ENCODE data around the gene DIDO1.

DIDO1 gene

DNA sequence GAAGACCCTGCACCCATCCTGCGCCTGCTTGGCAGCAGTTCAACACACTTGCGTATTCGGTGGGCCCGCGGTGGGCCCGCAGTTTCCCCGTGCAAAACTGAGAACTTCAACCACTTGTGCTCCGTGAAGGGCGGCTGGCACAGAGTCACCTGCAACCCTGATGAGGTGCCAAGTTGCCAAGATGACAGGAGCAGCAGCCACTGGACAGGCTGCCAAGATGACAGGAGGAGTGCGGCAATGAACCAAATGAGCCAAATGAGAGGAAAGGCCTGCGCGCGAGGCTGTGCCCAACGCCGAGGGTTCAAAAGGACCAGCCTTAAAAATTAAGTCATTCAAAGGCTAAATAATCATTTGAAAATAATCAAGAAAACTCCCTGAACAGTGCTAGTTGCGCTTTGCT is 20.1 kb downstream of the DIDO1 start:
- peaks cover 79% of the 10 kb centered on the region for H3K36me3 Mint-ChIP-seq (ENCODE audit: low read depth)
- TF ChIP-seq, protein P1, sequence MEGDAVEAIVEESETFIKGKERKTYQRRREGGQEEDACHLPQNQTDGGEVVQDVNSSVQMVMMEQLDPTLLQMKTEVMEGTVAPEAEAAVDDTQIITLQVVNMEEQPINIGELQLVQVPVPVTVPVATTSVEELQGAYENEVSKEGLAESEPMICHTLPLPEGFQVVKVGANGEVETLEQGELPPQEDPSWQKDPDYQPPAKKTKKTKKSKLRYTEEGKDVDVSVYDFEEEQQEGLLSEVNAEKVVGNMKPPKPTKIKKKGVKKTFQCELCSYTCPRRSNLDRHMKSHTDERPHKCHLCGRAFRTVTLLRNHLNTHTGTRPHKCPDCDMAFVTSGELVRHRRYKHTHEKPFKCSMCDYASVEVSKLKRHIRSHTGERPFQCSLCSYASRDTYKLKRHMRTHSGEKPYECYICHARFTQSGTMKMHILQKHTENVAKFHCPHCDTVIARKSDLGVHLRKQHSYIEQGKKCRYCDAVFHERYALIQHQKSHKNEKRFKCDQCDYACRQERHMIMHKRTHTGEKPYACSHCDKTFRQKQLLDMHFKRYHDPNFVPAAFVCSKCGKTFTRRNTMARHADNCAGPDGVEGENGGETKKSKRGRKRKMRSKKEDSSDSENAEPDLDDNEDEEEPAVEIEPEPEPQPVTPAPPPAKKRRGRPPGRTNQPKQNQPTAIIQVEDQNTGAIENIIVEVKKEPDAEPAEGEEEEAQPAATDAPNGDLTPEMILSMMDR (IDR thresholded peaks at IDR 0.05), result no peak

DNA sequence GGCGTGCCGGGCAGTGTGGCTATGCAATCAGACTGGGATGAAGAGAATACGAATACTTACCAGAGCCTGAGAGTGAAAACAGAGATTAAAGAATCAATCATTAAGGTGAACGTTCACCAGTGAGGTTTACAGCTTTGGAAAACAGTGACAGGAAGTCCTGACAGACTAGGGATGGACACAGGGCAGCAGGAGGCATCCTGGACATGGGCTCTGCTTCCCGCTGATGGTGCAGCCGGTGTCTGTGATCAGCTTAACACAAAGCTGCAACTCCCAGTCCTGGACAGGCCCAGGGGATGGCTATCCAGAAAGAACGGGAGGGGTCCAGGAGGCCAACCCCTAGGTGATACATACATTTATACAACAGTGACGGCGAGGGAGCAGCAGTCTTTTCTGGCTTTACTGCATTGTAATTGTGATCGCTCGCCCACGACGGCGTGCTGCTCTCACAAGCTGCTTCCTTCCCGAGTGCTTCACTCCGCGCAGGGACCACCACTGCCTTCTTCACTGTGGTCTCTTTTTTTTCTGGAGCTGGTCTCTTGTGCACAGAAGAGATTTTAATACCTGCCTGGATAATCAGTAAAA is 20.7 kb downstream of the DIDO1 start:
- TF ChIP-seq, protein P1 (IDR thresholded peaks at IDR 0.05), result no peak
- no peak for DNase-seq
- H3K4me1 Mint-ChIP-seq, result peaks cover 3% of the 10 kb centered on the region
- no peak overlapping the region for H3K27ac Mint-ChIP-seq
- no peaks in the 10 kb centered on the region for H3K27me3 Mint-ChIP-seq (ENCODE audit: low read depth, poor library complexity)
- peaks cover 75% of the 10 kb centered on the region for H3K36me3 Mint-ChIP-seq (ENCODE audit: low read depth)
- no peaks in the 10 kb centered on the region for H3K9me3 Mint-ChIP-seq
- no peak overlapping the region for H3K4me3 Mint-ChIP-seq

More for the DNA sequence above, 20.1 kb downstream of the DIDO1 start:
- no peaks in the 10 kb centered on the region for H3K27me3 Mint-ChIP-seq (ENCODE audit: low read depth, poor library complexity)
- H3K9me3 Mint-ChIP-seq, result no peaks in the 10 kb centered on the region
- H3K27ac Mint-ChIP-seq, result peak overlapping the region; percentile 22
- DNase-seq, result no peak
- no peaks in the 10 kb centered on the region for H3K4me1 Mint-ChIP-seq
- no peak overlapping the region for H3K4me3 Mint-ChIP-seq

DNA sequence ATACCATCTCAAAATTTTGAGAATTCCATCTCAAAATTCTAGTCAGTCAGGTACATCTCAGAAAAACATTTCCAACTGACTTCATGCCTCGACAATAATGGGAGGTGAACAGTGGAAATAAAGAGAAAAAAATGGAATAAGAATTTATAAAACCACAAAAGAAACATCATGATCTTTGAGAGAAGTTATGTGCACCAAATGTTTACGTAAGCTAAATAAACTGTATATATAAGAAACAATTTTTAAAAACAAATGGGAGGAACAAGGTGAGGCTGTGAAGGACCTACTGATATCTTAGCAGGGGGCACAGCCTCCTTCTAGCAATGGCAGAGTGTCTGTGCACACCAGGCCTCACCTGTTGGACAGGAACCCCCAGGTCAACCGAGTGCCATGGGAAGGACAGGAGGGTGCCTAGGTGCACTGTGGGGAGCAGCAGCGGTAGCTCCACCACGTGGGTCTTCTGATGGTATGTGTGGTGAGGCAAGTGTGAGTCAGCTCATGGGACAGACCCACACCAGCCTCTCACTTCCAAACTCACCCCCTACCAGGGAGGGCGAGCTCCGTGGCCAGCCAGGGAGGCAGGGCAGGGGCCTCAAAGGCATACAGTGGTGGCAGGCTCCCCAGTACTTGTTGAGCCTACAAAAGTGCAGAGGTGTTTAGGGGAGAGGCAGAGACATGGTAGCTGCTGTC is 23.2 kb downstream of the DIDO1 start:
- Mint-ChIP-seq H3K27ac (peak overlapping the region; percentile 29), H3K9me3 (no peaks in the 10 kb centered on the region), H3K36me3 (ENCODE audit: low read depth) (peaks cover 54% of the 10 kb centered on the region), H3K27me3 (ENCODE audit: low read depth, poor library complexity) (no peaks in the 10 kb centered on the region), H3K4me3 (no peak overlapping the region), H3K4me1 (peaks cover 28% of the 10 kb centered on the region)
- TF ChIP-seq, protein P1 (IDR thresholded peaks at IDR 0.05), result no peak
- DNase-seq, result no peak

DNA sequence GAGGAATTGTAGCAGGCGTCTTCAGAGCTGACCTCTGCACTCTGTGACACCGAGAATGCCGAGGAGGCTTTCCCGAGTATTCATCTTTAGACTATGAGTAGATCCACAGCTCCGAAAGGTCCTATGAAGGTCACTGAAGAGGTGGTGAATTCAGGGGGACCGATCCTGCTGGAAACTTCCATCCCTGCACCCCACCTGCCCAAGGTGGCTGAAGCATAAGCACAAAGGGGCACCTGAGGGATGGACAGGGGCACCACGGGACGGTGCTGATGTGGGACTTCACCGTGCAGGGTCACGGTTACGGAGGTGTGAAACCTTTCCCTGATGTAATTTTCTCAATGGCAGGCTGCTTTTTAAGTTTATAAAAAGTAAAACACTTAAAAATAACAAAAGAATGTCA is 24.4 kb downstream of the DIDO1 start:
- Mint-ChIP-seq H3K9me3 (no peaks in the 10 kb centered on the region), H3K27me3 (ENCODE audit: low read depth, poor library complexity) (no peaks in the 10 kb centered on the region), H3K36me3 (ENCODE audit: low read depth) (peaks cover 44% of the 10 kb centered on the region), H3K4me3 (no peak overlapping the region), H3K4me1 (peaks cover 36% of the 10 kb centered on the region), H3K27ac (peak overlapping the region; percentile 85)
- TF ChIP-seq, protein P1 (IDR thresholded peaks at IDR 0.05), result no peak
- DNase-seq, result no peak

DNA sequence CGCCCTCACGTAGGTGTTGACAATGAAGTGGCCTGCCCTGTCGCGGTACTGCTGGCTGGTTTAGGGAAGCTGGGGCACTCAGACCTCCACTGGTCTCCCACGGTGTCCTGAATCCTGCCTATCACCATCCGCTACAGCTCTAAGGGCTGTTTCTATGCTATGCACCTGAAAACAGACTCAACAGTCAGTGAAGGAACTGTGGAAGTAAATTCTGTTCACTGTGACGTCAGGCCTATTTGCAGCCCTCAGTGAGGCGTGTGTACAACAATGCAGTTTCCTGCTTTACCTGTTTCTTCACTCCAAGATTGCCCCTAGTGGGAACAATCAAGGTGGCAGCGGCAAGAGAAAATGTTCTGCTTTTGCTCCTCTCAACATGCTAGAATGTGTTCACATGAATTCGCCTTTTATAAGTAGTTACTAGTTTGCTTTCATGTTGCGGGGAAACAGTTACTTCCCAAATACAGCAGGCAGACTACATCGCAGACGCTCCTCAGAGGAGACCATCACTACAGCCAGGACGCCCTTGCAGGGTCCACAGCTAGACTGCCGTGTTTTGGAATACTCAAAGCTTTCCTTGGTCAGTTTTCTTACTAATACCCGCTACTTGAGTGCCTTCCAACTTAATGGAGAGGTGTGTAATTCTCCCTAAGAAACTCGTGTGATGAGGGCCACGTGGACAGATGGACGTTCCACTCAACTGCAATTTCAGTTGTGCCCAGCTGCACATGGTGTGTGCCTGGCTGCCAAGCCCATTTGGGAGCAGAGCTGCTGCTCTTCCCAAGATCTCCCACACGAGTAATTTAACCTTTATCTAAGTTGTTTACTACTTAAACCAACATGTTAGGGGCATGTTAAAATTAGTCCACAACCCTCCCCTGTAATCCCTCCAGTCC is 25.4 kb downstream of the DIDO1 start:
- Mint-ChIP-seq H3K27ac (peak overlapping the region; percentile 85), H3K4me3 (no peak overlapping the region), H3K9me3 (no peaks in the 10 kb centered on the region), H3K27me3 (ENCODE audit: low read depth, poor library complexity) (no peaks in the 10 kb centered on the region), H3K36me3 (ENCODE audit: low read depth) (peaks cover 38% of the 10 kb centered on the region), H3K4me1 (peaks cover 38% of the 10 kb centered on the region)
- DNase-seq, result no peak
- TF ChIP-seq, protein P1 (IDR thresholded peaks at IDR 0.05), result no peak

Measured in nephron progenitor cell (in vitro differentiated cells).